NCI-H1694 treated with DMSO at 0.1 percent for 48 hours (cell line): ENCODE measurements around the gene SLC9A8.
"Not testable (repeated sequence)": the region's sequence is repeated elsewhere in the genome, so short reads cannot be mapped to it uniquely, and the experiment has no call there.

Experiments
- DNase-seq: peaks from one replicate; lab custom pipeline; 2025; lab: John Stamatoyannopoulos, UW

The SLC9A8 gene

DNA sequence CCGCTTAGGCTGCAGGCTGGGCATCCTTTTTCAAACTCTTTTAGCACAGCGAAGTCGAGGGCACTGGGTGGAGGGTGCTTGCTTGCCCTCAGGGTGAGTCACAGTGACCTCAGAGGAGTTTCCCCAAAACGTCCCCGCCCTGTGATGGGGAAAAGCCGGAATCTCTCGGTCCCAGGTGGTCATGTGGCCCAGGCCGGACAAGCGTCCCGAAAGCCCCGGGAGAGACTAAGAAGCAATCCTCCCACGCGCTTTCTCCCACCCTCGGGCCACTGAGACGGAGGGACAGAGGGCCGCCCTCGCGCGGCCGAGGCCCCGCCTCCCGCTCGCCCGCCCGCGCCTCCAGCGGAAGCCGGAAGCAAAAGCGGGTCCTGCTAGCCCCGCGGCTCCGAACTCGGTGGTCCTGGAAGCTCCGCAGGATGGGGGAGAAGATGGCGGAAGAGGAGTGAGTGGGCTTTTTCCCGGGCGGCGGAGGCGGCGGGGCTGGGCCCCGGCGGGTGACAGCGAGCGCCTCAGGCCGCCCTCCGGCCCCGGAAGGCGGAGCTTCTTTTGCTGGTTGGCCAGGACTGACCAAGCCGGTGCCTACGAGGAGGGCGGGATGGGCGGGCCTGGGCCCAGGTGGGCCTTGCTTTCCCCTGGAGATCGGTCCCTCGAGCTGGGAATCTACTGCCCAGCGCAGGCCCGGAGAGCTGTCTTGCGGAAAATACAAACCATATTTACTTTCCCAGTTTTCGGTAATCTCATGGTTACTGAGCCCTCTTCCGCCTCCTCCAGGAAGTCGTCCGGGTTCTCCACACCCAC is at the start of gene SLC9A8:
Gene SLC9A8, plus strand, starts transcription at position 322 of the 798 bp plus-strand sequence. Its CDS starts 95 bp downstream, at position 417.
- DNase-seq: peak; percentile 60

DNA sequence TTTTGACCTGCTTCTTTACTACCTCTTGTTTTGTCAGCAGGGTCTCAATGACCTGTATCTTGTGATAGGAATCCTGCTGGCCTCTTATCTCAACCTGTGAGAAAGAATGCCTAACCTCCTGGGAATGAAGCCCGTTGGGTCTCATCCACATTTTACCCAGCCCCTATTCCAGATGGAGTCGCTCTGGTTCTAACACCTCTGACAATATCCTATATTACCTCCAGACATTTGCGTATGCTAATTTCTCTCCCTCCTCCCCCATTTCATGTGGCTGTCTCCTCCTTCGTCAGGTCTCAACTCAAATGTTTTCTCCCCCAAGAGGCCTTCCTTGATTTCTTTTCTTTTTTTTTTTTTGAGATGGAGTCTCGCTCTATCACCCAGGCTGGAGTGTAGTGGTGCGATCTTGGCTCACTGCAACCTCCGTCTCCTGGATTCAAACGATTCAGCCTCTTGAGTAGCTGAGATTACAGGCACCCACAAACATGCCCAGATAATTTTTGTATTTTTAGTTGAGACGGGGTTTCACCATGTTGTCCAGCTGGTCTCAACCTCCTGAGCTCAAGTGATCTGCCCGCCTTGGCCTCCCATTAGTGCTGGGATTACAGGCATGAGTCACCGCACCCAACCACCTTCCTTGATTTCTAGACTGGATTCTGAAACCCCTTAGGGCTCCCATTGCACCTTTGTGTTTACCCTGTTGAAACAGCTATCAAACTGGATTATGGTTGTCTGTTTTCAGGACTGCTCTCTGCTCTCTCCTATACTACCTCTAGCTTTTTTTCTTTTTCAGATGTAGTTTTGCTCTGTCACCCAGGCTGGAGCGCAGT is 49.5 kb upstream of the SLC9A8 start:
- no peak for DNase-seq

- no peak for DNase-seq
Measured at GRCh38 chr20:49765413-49765736, 47.3 kb upstream of the SLC9A8 start.

GRCh38 chr20:49765846-49766541 is 46.6 kb upstream of the SLC9A8 start:
- no peak for DNase-seq

DNA sequence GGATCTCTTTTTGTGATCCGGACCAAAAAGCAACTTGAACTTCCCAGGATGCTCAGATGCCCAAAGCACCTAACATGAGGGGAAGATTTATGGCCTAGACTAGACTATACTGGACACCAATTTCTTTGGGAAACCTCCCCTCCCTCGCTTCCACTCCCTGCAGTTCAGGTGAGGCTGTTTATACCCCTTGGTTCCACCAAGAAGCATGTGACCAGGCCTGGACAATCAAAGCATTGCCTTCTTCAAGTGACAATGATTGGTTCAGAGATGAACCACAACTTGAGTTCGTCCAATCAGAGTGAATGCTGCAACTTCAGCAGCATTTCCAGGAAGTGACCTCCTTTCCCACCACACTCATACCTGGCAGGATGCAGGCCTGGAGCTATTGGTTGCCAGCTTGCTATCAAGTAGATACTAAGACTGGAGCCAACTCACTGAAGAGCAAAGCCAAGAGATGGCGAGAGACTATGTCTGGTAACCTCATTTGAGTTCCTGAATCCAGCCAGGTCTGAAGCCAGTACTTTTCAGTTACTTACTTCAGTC is 45.6 kb upstream of the SLC9A8 start:
- DNase-seq: no peak

- DNase-seq: peak; percentile 12
Measured at GRCh38 chr20:49768204-49769047, 44.2 kb upstream of the SLC9A8 start.

GRCh38 chr20:49769048-49769581 is 43.5 kb upstream of the SLC9A8 start:
- no peak for DNase-seq

DNA sequence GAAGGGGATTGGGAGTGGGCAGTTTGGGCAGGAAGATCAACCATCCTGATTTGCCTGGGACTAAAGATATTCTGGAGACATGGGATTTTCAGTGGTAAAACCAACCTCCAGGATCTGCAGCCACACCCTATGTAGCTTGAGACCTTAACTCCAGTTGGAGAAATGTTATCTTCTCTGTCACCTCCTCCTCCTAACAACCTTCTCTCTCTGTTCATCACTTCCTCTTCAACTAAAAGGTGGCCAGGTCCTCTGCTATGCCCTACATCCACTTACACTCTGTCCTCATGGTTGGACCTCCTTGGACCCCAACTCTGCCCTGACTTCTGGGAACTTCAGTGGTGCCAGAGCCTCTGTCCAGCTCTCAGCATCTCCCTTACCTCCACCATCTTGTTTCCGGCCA is 42.0 kb upstream of the SLC9A8 start:
- no peak for DNase-seq

DNA sequence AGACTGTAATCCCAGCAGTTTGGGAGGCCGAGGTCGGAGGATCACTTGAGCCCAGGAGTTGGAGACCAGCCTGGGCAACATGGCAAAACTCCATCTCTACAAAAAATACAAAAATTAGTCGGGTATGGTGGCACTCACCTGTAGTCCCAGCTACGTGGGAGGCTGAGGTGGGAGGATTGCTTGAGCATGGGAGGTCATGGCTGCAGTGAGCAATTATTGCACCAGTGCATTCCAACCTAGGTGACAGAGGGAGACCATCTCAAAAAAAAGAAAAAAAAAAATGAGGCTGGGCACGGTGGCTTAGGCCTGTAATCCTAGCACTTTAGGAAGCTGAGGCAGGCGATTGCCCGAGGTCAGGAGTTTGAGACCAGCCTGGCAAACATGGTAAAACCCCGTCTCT is 38.4 kb upstream of the SLC9A8 start:
- not testable (repeated sequence) for DNase-seq

DNA sequence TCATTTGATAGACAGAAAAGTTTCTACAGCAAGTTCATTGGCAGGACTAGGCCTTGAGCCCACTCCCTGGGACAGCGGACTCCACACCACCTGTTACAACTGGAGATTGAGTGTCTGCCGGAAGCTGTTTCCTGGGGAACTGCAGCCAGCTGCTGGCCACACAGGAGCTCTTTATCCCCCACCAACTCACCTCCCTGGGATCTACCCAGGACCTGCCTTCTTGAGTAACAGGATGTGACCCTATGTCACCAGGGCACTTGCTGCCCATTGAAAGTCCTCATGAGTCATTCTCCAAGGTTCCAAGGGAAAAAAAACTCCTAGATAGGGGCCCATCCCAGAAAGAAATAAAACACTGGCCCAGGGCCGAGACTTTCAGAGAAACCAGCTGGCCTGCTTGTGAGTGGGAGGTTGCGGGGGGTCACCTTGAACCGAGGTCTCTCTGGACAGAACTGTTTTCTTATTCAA is 37.4 kb upstream of the SLC9A8 start:
- DNase-seq: no peak

DNA sequence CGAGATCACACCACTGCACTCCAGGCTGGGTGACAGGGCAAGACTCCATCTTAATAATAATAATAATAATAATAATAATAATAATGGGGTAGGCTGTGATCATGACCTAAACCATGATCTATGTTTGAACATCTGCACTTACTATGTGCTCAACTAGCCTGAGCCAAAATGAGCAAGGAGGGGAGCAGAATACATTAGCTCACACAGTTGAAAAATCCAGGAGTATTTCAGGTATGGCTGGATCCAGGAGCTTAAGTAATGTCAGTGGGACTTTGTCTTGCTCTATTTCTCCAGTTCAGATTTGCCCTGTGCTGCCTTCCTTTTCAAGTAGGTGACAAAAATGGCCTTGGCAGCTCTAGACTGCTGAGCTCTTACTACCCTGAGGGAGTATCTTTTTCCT is 32.7 kb upstream of the SLC9A8 start:
- no peak for DNase-seq

- DNase-seq: no peak
Measured at GRCh38 chr20:49781676-49782075, 31.0 kb upstream of the SLC9A8 start.

- not testable (repeated sequence) for DNase-seq
Measured at GRCh38 chr20:49782439-49782838, 30.2 kb upstream of the SLC9A8 start.

- DNase-seq: not testable (repeated sequence)
Measured at GRCh38 chr20:49783021-49783995, 29.3 kb upstream of the SLC9A8 start.

GRCh38 chr20:49784291-49784690 is 28.3 kb upstream of the SLC9A8 start:
- no peak for DNase-seq

DNA sequence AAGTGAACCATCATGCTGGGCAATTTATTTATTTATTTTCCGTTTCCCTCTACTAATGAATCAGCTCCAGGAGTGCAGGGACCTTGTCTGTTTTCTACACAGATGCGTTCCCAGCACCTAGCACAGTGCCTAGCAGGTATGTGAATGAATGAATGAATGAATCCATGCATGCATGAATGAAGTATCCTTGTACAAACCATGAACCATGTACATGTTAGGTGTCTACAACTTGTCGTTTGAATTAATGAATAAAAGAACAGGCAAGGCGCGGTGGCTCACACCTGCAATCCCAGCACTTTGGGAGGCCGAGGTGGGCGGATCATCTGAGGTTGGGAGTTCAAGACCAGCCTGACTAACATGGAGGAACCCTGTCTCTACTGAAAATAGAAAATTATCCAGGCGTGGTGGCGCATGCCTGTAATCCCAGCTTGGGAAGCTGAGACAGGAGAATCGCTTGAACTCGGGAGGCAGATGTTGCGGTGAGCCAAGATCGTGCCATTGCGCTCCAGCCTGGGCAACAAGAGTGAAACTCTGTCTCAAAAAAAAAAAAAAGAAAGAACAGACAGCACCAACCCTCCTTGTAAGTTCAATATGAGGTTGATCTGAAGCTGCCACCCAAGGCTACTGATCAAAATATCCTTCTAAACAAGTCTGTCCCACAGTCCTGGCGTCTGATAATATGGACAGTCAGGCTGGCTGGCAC is 27.3 kb upstream of the SLC9A8 start:
- DNase-seq: no peak

DNA sequence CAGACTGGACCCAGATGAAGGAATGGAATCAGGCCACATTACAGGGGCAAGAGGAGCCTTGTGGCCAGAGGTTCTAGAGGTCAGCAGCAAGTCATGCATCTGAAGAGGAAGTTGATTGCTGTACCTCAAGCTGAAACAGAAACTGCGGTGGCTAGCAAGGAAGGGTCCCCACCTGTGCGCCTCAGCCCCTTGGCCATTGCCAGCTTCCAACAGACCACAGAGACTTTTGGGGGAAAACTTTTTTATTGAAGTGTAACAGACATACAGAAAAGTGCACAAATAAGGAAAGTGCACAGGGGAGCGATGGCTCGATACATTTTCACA is 26.8 kb upstream of the SLC9A8 start:
- DNase-seq: no peak

- no peak for DNase-seq
Measured at GRCh38 chr20:49786196-49786595, 26.4 kb upstream of the SLC9A8 start.

GRCh38 chr20:49786668-49787370 is 25.8 kb upstream of the SLC9A8 start:
- DNase-seq: no peak
